SK-N-MC (cell line): Measurements from ENCODE around the gene YOD1.

Experiments used
- EZH2 ChIP-seq: fragments of 200-600 bp; sonication (generic); IDR thresholded peaks from one replicate; pipeline ENCODE4 v1.6.1; 2017; ENCODE audit warnings: antibody characterized with exemption
- FOXP2 ChIP-seq: optimal IDR thresholded peaks from 2 replicates; pipeline ENCODE3; 2011; ENCODE audit warnings: mild to moderate bottlenecking, moderate library complexity; ENCODE audit not compliant: insufficient read depth; ENCODE audit errors: extremely low read length, control extremely low read depth
- POLR2AphosphoS5 ChIP-seq: IDR thresholded peaks from 2 replicates; pipeline ENCODE4 v1.6.1; 2012; ENCODE audit warnings: mild to moderate bottlenecking, low read depth, low read length, borderline replicate concordance

DNA sequence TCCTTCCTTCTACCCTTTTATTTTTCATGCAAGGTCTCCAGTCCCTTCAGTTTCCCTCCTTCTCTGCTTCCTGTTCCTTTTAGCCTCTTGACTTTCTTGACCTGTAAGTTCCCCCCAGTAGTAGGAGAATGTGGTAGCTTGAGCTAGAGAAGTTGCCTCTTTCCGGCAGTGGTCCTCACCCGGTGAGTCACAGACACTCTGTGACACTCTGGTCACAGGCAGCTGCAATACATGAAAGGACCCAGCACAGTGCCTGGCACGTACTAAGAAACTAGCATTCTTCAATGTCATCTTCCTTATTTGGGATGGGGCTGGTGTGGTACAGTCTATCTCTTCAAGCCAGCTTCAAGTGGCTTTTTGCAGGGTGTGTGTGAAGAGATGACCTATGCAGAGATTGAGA, 18.1 kb upstream of the YOD1 start:
- TF ChIP-seq POLR2AphosphoS5 (no peak), EZH2 (no peak), FOXP2 (no peak)
